Neural cell (in vitro differentiated cells): Measurements from ENCODE around the gene SMTNL2. TPM values are rescaled to one million over a fixed set of nuclear protein-coding genes. Genes with fewer than 3 reads are reported as not detected.

Source experiments
- H2AFZ ChIP-seq: fragments of 200-600, 300-800 bp; sonication (generic), shearing (Covaris generic); 2 replicates; pipeline ENCODE4 v1.6.0; 2014; ENCODE audit warnings: low read depth, mild to moderate bottlenecking, antibody characterized with exemption, low read length, moderate library complexity
- H3F3A ChIP-seq: fragments of 200-600 bp; shearing (Covaris generic); 2 replicates; pipeline ENCODE4 v1.6.1; 2016; ENCODE audit warnings: mild to moderate bottlenecking, moderate library complexity, mixed read lengths, antibody characterized with exemption, low read length; ENCODE audit not compliant: insufficient read depth, poor library complexity, severe bottlenecking
- H3K27ac ChIP-seq: fragments of 200-600, 300-800 bp; sonication (generic), shearing (Covaris generic); 2 replicates; pipeline ENCODE4 v1.5.1; 2014; ENCODE audit warnings: mild to moderate bottlenecking, low read length, moderate library complexity
- H3K27me3 ChIP-seq: fragments of 300-800, 200-600 bp; sonication (generic), shearing (Covaris generic); 2 replicates; pipeline ENCODE4 v1.6.0; 2014; ENCODE audit warnings: mild to moderate bottlenecking, low read depth, low read length, moderate library complexity; ENCODE audit not compliant: insufficient read depth
- H3K36me3 ChIP-seq: fragments of 300-800, 200-600 bp; sonication (generic), shearing (Covaris generic); 2 replicates; pipeline ENCODE4 v1.5.1; 2014; ENCODE audit warnings: mild to moderate bottlenecking, antibody characterized with exemption, low read length, moderate library complexity; ENCODE audit not compliant: insufficient read depth
- H3K4me2 ChIP-seq: fragments of 300-800, 200-600 bp; sonication (generic), shearing (Covaris generic); 2 replicates; pipeline ENCODE4 v1.6.0; 2014; ENCODE audit warnings: mild to moderate bottlenecking, low read length
- H3K4me3 ChIP-seq: fragments of 300-800, 200-600 bp; sonication (generic), shearing (Covaris generic); 2 replicates; pipeline ENCODE4 v1.5.1; 2014; ENCODE audit warnings: mild to moderate bottlenecking, low read length, moderate library complexity
- H3K79me2 ChIP-seq: fragments of 200-600 bp; shearing (Covaris generic); replicated peaks from 2 replicates; pipeline ENCODE4 v1.6.0; 2014; ENCODE audit warnings: mild to moderate bottlenecking, low read length, moderate library complexity; ENCODE audit not compliant: insufficient read depth
- H3K9ac ChIP-seq: fragments of 300-800, 200-600 bp; sonication (generic), shearing (Covaris generic); 2 replicates; pipeline ENCODE4 v1.6.1; 2016; ENCODE audit warnings: mild to moderate bottlenecking, low read length, mixed read lengths
- H3K9me2 ChIP-seq: fragments of 200-600 bp; shearing (Covaris generic); 2 replicates; pipeline ENCODE4 v1.6.1; 2016; ENCODE audit warnings: mild to moderate bottlenecking, low read length, mixed read lengths; ENCODE audit not compliant: insufficient read depth
- H3K9me3 ChIP-seq: fragments of 200-600, 300-800 bp; sonication (generic), shearing (Covaris generic); 2 replicates; pipeline ENCODE4 v1.6.1; 2016; ENCODE audit warnings: mild to moderate bottlenecking, mixed run types, low read length, moderate library complexity, mixed read lengths
- H4K20me1 ChIP-seq: fragments of 200-600 bp; shearing (Covaris generic); 2 replicates; pipeline ENCODE4 v1.6.1; 2016; ENCODE audit warnings: mild to moderate bottlenecking, mixed run types; ENCODE audit not compliant: insufficient read depth
- CTCF ChIP-seq: fragments of 450-650 bp; IDR thresholded peaks from 2 replicates; pipeline ENCODE4 v1.5.1; 2014; ENCODE audit warnings: antibody characterized with exemption, mild to moderate bottlenecking, moderate library complexity; ENCODE audit not compliant: poor library complexity, severe bottlenecking
- EP300 ChIP-seq: fragments of 450-650 bp; conservative IDR thresholded peaks from 2 replicates; pipeline ENCODE4 v1.6.1; 2014; ENCODE audit warnings: antibody characterized with exemption, mild to moderate bottlenecking, moderate library complexity; ENCODE audit not compliant: poor library complexity, severe bottlenecking
- EZH2 ChIP-seq: fragments of 200-600, 300-800 bp; shearing (Covaris generic), sonication (generic); IDR thresholded peaks from 2 replicates; pipeline ENCODE4 v1.6.1; 2014; ENCODE audit warnings: antibody characterized with exemption, low read length, borderline replicate concordance, mild to moderate bottlenecking; ENCODE audit not compliant: insufficient read depth, poor library complexity, severe bottlenecking
- MXI1 ChIP-seq: fragments of 450-650 bp; conservative IDR thresholded peaks from 2 replicates; pipeline ENCODE4 v1.6.1; 2014; ENCODE audit warnings: antibody characterized with exemption, mild to moderate bottlenecking; ENCODE audit not compliant: poor library complexity, severe bottlenecking
- POLR2AphosphoS5 ChIP-seq: IDR thresholded peaks from 2 replicates; pipeline ENCODE4 v1.6.1; 2012
- RAD21 ChIP-seq: fragments of 450-650 bp; conservative IDR thresholded peaks from 2 replicates; pipeline ENCODE4 v1.6.1; 2014; ENCODE audit warnings: antibody characterized with exemption, mild to moderate bottlenecking, moderate library complexity
- REST ChIP-seq: IDR thresholded peaks from 2 replicates; pipeline ENCODE4 v1.6.1; 2012; ENCODE audit warnings: borderline replicate concordance
- SMC3 ChIP-seq: fragments of 450-650 bp; conservative IDR thresholded peaks from 2 replicates; pipeline ENCODE4 v1.6.1; 2014; ENCODE audit warnings: antibody characterized with exemption, mild to moderate bottlenecking, moderate library complexity; ENCODE audit not compliant: poor library complexity
- TAF1 ChIP-seq: IDR thresholded peaks from 2 replicates; pipeline ENCODE4 v1.6.1; 2012; ENCODE audit warnings: low read depth
- polyA plus RNA-seq: library from polyadenylated mRNA; depleted of rRNA; stranded (reverse); fragments of >200 nt; gene quantifications from 2 replicates; pipeline ENCODE4 v1.2.3, GENCODE V29; 2014

SMTNL2 gene
- polyA plus RNA-seq, 1 donor from 2014 or later = 0.81 TPM

- no peak overlapping the region for H3K27ac ChIP-seq
- no peaks in the 10 kb centered on the region for H3K9me2 ChIP-seq
- no peak overlapping the region for H3K4me3 ChIP-seq
- no peaks in the 10 kb centered on the region for H3K36me3 ChIP-seq
- no peaks in the 10 kb centered on the region for H3K9me3 ChIP-seq
- H4K20me1 ChIP-seq = no peaks in the 10 kb centered on the region
- H3K9ac ChIP-seq = no peak overlapping the region
- TF ChIP-seq SMC3 (no peak), REST (no peak), CTCF (no peak), EZH2 (no peak), RAD21 (no peak), EP300 (no peak), POLR2AphosphoS5 (no peak), MXI1 (no peak), TAF1 (no peak)
- H3K27me3 ChIP-seq = no peaks in the 10 kb centered on the region
- no peak overlapping the region for H2AFZ ChIP-seq
- no peak overlapping the region for H3K4me2 ChIP-seq
- H3K79me2 ChIP-seq = no peaks in the 10 kb centered on the region
- no peaks in the 10 kb centered on the region for H3F3A ChIP-seq
These were observed 25.8 kb downstream of the SMTNL2 start for GRCh38 chr17:4610162-4610561.

- no peak overlapping the region for H2AFZ ChIP-seq
- no peak overlapping the region for H3K27ac ChIP-seq
- H3K36me3 ChIP-seq = no peaks in the 10 kb centered on the region
- no peaks in the 10 kb centered on the region for H3K9me3 ChIP-seq
- TF ChIP-seq POLR2AphosphoS5 = no peak
- no peak for TF ChIP-seq RAD21
- TF ChIP-seq REST = no peak
- TF ChIP-seq MXI1 = no peak
- no peak for TF ChIP-seq TAF1
- no peak for TF ChIP-seq EP300
- no peak for TF ChIP-seq CTCF
- no peak for TF ChIP-seq EZH2
- TF ChIP-seq SMC3 = no peak
- H3K4me2 ChIP-seq = no peak overlapping the region
- no peak overlapping the region for H3K4me3 ChIP-seq
- no peaks in the 10 kb centered on the region for H3K9me2 ChIP-seq
- H3K27me3 ChIP-seq = no peaks in the 10 kb centered on the region
- no peaks in the 10 kb centered on the region for H3F3A ChIP-seq
- no peak overlapping the region for H3K9ac ChIP-seq
- H3K79me2 ChIP-seq = no peaks in the 10 kb centered on the region
- H4K20me1 ChIP-seq = no peaks in the 10 kb centered on the region
These were observed 26.3 kb downstream of the SMTNL2 start for GRCh38 chr17:4610656-4611055.
